ENCODE results near the gene S100Z. TPM values are rescaled to one million over a fixed set of nuclear protein-coding genes. Genes with fewer than 3 reads are reported as not detected.

Gene S100Z
- total RNA-seq, 3 donors from 2014 or later (not counting 1 experiment from before 2014, with no cell fraction given), result 0.60 to 3.3 (median 0.91) TPM

GRCh38 chr5:76938177-76938576 lies 88.4 kb downstream of the S100Z start:
- no peaks in the 10 kb centered on the region for H3K9me3 Mint-ChIP-seq
- no peak for TF ChIP-seq CTCF (IDR thresholded peaks at IDR 0.05)

GRCh38 chr5:76941000-76941399 lies 91.2 kb downstream of the S100Z start:
- Mint-ChIP-seq H3K27ac (no peak overlapping the region), H3K4me1 (no peaks in the 10 kb centered on the region), H3K4me3 (no peak overlapping the region), H3K9me3 (no peaks in the 10 kb centered on the region), H3K36me3 (no peaks in the 10 kb centered on the region), H3K27me3 (ENCODE audit: low read depth in 2 of 2) (peaks cover 4 to 7% of the 10 kb centered on the region in 2 donors)
- TF ChIP-seq CTCF (IDR thresholded peaks at IDR 0.05), result no peak
- intact Hi-C loops (cut with micrococcal nuclease), result no loop called here
- Histone ChIP-seq H3K36me3 (ENCODE audit: control insufficient read depth, insufficient read depth, low read length) (no peaks in the 10 kb centered on the region), H3K4me1 (ENCODE audit: control insufficient read depth, insufficient read depth, low read length) (no peaks in the 10 kb centered on the region), H3K27me3 (ENCODE audit: control insufficient read depth, insufficient read depth, low read length) (no peaks in the 10 kb centered on the region), H3K9me3 (ENCODE audit: control insufficient read depth, insufficient read depth, low read length) (no peaks in the 10 kb centered on the region), H3K4me3 (ENCODE audit: low read length) (no peak overlapping the region), H3K27ac (ENCODE audit: low read length) (no peak overlapping the region)
- DNase-seq (no peak), ATAC-seq (no peak)
- 63% methylated on average over 2 of the region's 4 CpGs for WGBS (ENCODE audit: insufficient coverage)

More at GRCh38 chr5:76938177-76938576, 88.4 kb downstream of the S100Z start:
- Histone ChIP-seq H3K9me3 (ENCODE audit: control insufficient read depth, insufficient read depth, low read length) (no peaks in the 10 kb centered on the region), H3K4me1 (ENCODE audit: control insufficient read depth, insufficient read depth, low read length) (no peaks in the 10 kb centered on the region), H3K27me3 (ENCODE audit: control insufficient read depth, insufficient read depth, low read length) (no peaks in the 10 kb centered on the region), H3K27ac (ENCODE audit: low read length) (no peak overlapping the region), H3K4me3 (ENCODE audit: low read length) (no peak overlapping the region), H3K36me3 (ENCODE audit: control insufficient read depth, insufficient read depth, low read length) (no peaks in the 10 kb centered on the region)
- intact Hi-C loops (cut with micrococcal nuclease), result no loop called here
- Mint-ChIP-seq H3K4me3 (no peak overlapping the region), H3K27me3 (ENCODE audit: low read depth in 2 of 2) (peaks cover 5 to 7% of the 10 kb centered on the region in 2 donors), H3K36me3 (no peaks in the 10 kb centered on the region), H3K27ac (no peak overlapping the region), H3K4me1 (no peaks in the 10 kb centered on the region)
- ATAC-seq (no peak), DNase-seq (no peak)

- ATAC-seq, result no peak
- Histone ChIP-seq H3K9me3 (ENCODE audit: control insufficient read depth, insufficient read depth, low read length) (no peaks in the 10 kb centered on the region), H3K4me3 (ENCODE audit: low read length) (no peak overlapping the region), H3K27ac (ENCODE audit: low read length) (no peak overlapping the region), H3K4me1 (ENCODE audit: control insufficient read depth, insufficient read depth, low read length) (no peaks in the 10 kb centered on the region), H3K27me3 (ENCODE audit: control insufficient read depth, insufficient read depth, low read length) (no peaks in the 10 kb centered on the region), H3K36me3 (ENCODE audit: control insufficient read depth, insufficient read depth, low read length) (no peaks in the 10 kb centered on the region)
- no peaks in the 10 kb centered on the region for H3K4me1 Mint-ChIP-seq
- no peaks in the 10 kb centered on the region for H3K9me3 Mint-ChIP-seq
- 75% methylated on average over 1 of the region's 3 CpGs for WGBS (ENCODE audit: insufficient coverage)
- TF ChIP-seq CTCF (IDR thresholded peaks at IDR 0.05), result no peak
- no peak overlapping the region for H3K27ac Mint-ChIP-seq
- H3K36me3 Mint-ChIP-seq, result no peaks in the 10 kb centered on the region
- intact Hi-C loops (cut with micrococcal nuclease), result no loop called here
- DNase-seq, result no peak
- H3K4me3 Mint-ChIP-seq, result no peak overlapping the region
- H3K27me3 Mint-ChIP-seq (ENCODE audit: low read depth in 2 of 2), result peaks cover 8 to 9% of the 10 kb centered on the region in 2 donors
These were observed 91.6 kb downstream of the S100Z start for GRCh38 chr5:76941442-76941841.

- no CpG with 5 or more reads among the region's 1 CpG for WGBS (ENCODE audit: insufficient coverage)
- Histone ChIP-seq H3K36me3 (ENCODE audit: control insufficient read depth, insufficient read depth, low read length) (no peaks in the 10 kb centered on the region), H3K27me3 (ENCODE audit: control insufficient read depth, insufficient read depth, low read length) (no peaks in the 10 kb centered on the region), H3K27ac (ENCODE audit: low read length) (no peak overlapping the region), H3K4me3 (ENCODE audit: low read length) (no peak overlapping the region), H3K4me1 (ENCODE audit: control insufficient read depth, insufficient read depth, low read length) (no peaks in the 10 kb centered on the region), H3K9me3 (ENCODE audit: control insufficient read depth, insufficient read depth, low read length) (no peaks in the 10 kb centered on the region)
- Mint-ChIP-seq H3K27ac (no peak overlapping the region), H3K4me1 (no peaks in the 10 kb centered on the region), H3K4me3 (no peak overlapping the region), H3K27me3 (ENCODE audit: low read depth in 2 of 2) (peaks cover 9 to 20% of the 10 kb centered on the region in 2 donors), H3K9me3 (no peaks in the 10 kb centered on the region), H3K36me3 (no peaks in the 10 kb centered on the region)
- DNase-seq (no peak), ATAC-seq (no peak)
- intact Hi-C loops (cut with micrococcal nuclease), result no loop called here
- no peak for TF ChIP-seq CTCF (IDR thresholded peaks at IDR 0.05)
These were observed 92.8 kb downstream of the S100Z start for GRCh38 chr5:76942581-76942980.

Data from natural killer cell (primary cell).